SKM-1 (cell line): ENCODE results near the gene COL23A1.
A peak's percentile ranks its signal among the peaks of the same experiment; 100 is the strongest.

ENCODE experiments used
- DNase-seq: peaks from one replicate; lab custom pipeline; 2025; ENCODE audit not compliant: unreplicated experiment; lab: John Stamatoyannopoulos, UW

COL23A1 gene

DNA sequence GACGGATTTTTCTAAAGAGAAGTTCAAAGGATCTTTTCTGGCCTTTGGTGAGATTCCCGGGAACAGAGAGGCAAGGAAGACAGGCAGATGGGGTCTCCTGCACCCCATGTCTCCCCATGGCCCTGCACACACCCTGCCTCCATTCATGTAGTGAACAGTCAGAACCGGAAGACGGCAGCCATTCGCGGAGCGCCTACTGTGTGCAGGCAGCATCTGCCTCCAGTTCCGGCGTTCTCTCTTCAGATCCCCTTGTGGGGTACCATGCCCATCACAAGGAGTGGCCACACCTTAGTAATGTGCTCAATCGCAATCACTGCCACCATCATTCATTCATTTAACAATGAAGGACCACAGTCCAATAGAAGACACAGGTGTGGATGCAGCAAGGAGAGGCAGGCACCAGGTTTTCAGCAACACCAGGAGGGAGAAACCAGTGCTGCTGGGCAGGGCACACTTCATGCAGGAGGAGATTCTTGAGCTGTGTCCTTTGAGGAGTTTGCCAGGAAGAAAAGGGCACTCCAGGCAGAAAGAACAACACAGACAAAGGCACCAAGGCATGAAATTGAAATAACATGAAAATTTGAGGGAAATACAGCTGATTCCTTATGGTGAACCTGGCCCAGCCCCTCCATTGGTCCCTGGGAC lies 186.1 kb downstream of the COL23A1 start:
- DNase-seq, result no peak

DNA sequence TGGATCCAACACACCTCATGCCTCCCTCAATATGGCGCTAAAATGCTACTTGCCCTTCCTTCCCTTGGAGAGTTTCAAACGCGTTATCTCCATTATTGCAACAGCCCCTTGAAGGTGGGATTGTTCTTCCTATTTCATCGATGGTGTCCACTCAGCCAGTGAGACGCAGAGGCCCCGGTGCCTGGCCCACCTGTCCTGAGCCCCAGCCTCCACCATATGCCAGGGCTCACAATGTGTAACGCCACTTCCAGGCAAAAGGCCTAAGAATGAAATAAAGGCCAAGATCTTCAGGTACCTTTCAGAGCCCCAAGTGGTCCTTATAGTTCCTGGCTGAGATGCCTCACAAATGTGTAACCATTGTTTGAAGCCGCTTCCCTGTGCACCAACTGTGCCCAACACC lies 186.8 kb downstream of the COL23A1 start:
- no peak for DNase-seq

DNA sequence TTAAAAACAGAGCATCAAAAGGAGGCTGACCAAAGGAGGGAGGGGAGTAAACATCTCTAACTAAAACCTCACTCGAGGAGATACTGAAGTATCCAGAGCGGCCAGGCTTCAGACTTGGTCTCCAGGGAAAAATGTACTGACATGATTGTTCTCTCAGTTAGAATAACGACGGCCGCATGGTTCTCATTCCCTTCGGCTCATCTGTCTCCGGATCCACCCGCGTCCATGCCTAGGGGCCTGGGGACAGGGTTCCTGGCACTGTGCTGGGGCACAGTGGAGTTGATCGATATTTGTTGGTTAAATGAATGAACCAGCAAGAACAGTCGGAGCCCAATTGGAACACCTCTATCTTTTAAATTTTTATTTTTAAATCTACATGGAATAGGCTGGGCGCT lies 190.5 kb downstream of the COL23A1 start:
- no peak for DNase-seq

DNA sequence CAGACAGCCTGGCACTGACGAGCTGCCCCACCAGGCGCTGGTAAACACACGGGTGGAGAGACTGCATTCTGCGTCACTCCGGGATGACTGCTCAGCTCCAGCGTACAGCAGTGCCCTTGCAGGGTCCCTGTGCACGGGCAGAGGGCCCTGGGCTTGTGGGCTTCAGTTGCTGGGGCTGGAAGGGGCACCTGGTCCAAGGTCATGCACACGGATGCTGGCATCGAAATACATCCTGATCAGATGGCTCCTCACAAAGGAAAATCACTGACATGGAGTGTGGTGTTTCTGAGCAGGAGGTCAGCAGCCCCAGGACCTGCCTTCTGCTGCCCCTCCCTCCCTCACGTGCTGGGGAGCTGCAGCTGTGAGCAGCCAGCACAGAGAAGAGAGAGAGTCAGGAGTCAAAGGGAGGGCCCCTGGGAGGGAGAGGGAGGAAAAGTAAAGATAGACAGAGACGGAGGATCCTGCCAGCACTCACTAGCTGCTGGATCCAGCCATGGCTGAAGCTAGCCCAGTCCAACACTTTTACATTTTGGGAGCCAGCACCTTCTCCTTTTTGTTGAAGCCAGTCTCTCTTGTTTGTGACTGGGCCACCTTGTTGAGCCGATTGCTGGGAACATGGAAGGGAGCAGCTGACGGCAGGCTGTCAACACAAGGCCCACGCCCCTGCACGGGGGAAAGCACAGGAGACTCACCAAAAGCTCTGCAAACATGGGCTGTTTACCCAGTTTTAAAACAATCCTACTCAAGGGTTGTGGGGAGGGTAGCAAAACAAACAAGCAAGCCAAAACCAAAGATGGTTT lies 191.1 kb downstream of the COL23A1 start:
- no peak for DNase-seq

DNA sequence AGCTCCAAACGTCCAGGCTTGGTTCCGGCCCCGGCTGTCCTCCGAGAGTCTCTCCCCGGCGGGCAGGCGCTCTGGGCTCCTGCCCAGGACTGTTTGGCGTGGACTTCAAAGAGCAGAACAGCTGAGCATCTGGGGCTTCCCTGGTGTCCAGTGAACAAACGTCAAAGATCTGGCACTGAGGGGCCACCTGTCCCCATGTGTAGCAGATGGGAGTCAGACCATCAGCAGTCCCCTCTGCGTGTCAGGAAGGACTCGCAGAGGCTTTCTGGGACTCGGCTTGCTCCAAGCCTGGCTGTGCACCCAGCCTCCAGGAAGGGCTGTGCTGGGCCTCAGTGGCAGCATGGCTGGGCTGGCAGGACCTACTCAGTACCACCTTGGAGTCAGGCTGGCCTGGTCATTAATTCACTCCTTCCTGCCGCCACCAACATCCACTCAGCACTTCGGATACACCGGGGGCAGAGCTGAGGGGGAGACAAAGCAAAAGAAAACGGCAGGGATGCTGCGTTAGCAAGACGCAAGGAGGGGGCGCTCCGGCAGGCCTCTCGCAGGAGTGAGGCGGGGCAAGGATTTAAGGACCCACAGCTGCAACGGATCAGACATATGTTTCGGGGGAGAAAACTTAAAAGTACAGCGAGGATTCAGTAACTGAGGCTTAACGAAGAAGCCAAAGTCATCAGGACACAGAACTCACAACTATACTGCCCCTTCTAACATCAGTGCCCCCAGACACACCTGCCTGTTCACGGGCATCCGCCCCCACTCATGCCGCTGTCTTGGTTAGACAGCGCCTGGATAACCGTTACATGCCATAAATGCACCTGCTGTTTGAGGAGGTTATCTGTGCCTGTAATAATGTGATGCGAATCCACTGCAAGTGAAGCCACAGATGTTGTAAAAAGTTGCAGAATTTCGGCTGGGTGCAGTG lies 193.1 kb downstream of the COL23A1 start:
- no peak for DNase-seq

DNA sequence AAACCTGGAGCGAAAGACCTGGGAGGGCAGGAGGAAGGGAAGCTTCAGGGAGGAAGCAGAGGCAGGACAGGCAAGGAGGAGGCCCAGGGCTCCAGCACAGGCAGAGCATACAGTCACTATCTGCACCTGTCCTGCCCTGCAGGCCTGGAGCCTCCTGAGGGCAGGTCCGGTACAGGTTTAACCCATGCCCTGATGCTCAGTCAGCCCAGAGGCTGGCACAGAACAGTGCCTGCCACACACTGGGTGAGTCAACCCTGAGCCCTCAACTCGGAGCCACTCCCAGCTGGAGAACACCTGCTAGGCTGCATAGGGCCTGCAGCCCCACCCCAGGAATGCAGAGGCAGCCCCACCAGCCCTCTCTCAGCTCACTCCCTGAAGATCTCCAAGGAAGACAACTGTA lies 196.1 kb downstream of the COL23A1 start:
- DNase-seq, result no peak

DNA sequence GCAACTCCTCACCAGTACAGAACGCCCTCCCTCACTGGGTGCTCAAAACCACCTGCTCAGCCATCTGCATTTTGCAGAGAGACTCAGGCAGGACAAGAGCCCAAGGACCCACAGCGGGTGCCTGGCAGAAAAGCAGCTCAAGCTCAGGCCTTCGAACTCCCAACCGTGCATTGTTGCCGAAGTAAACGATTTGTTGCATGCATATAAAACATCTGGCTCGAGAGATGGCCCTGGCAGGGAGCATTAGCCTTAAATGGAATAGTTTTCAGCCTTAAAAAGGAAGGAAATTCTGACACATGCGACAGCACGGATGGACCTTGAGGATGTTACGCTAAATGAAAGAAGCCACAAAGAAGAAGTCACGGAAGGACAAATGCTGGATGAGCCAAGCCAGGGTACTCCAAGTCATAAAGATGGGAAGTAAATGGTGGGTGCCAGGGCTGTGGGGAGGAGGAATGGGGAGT lies 197.2 kb downstream of the COL23A1 start:
- DNase-seq, result peak; percentile 80

DNA sequence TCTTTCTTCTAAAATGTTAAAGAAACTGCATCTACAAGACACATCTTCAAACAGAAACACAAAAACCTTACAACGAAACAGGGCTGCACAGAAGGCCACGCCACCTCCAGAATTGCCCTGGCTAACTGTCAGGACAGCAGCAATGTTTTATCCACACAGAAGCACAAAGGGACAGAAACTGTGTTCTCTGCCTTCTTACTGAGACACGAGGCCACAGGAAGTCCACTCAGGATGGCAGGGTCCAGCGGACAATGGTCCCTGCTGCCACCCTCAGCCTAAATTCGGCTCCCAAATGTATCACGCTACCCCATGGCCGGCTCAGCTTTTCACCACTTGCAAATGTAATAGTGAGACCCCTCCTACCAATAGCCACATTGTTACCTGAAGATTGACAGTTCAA lies 197.8 kb downstream of the COL23A1 start:
- no peak for DNase-seq

DNA sequence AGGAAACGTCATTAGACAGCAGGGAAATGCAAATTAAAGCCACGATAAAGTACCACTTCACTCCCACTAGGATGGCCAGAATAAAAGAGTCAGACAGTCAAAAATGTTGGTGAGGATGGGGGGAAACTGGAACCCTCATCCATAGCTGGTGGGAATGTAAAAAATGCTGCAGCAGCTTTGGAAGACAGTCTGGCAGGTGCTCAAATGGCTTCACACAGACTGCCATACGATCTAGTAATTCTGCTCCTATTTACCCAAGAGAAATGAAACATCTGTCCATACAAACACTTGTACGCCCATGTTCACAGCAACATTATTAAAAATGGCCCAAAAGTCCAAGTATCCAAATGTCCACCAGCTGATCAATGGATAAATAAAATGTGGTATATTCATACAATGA lies 198.7 kb downstream of the COL23A1 start:
- DNase-seq, result no peak

DNA sequence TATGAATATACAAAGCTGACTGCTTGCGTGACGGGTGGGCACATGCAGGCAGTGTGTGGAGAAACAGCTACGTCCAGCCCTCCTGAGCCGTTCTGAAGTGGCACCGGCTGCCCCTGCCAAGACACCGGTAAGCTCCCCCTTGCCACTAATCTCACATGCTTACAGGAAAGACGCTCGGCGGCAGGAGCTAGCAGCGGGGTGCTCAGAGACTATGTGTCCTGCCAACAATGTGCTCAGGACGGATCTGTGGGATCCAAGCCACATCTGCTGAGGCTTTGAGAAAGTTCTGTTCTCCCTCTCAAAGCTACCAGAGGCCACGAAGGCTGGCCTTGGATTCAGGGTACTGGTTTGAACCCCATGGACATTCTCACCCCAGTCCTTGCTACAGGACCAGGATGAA lies 200.4 kb downstream of the COL23A1 start:
- no peak for DNase-seq

DNA sequence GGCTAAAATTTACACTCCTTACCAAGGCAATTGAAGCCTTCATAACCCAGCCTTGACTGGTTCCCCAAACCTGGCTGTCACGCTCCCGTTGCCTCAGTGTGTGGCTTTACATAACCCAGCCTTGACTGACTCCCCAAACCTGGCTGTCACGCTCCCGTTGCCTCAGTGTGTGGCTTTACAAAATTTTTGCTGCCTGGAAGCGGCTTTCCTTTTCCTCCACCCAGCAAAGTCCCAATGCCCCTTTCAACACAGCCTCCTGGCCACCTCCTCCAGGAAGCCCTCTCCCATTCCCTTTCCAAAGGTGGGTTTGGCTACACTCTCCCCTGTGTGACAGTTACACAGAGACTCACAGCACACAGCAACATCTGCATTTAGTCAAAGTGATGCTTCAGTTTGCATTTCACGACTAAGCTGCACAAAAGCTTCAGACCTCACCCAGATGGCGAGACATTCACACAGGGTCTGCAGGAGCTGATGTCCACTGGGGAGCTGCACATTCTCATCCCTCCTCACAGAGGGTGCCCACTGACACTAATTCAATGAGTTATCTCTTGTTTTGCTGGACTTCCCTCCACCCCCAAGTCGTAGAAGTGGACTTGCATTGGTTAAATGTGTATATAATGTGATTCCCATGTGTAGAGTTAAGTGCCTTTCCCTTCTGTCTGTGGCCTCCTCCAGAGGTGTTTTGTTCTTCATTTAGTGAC lies 201.0 kb downstream of the COL23A1 start:
- peak; percentile 15 for DNase-seq

DNA sequence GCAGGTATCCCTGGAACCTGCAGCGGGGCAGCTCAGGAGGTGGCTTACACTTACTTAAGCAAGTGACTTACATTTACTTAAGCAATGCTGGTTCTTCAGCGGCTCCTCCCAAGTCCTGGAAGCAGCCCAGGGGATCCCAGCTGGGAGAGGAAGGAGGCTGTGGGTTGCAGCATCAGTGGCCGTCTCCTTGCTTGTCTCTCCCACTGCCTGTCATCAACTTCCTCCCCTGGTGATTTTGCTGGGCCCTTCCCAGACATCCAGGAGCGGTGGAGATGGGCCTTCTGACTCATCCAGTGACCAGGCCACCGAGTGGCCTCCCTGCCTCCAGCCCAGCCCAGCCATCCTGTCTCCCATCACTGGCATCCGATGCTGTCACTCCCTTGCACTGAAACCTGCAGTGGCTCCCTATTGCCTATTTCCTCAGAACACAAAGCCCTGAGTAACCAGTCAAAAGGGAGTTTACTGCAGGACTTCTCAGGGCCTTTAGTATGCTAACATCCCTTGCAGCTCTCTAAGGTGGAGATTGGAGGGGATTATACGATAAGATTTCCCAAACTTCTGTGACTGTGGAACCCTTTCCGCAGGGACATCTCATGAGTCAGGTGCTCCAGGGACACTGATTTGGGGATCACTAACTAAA lies 201.7 kb downstream of the COL23A1 start:
- DNase-seq, result no peak

DNA sequence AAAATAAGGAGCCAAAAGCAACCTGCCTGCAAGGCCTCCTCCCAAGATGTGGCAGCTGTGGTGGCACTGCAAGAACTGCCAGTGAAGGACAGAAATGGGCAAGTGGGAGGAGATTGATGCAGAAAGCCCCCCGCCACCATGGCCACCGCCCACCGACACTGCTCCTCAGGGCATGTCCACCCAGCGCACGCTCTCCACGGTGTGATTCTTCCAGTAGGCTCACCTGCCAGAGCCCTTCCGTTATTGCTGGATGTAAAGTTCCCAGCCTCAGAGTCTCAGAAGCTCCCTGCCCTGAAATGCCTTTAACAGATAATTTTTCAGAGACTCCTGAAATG lies 202.4 kb downstream of the COL23A1 start:
- DNase-seq, result no peak

DNA sequence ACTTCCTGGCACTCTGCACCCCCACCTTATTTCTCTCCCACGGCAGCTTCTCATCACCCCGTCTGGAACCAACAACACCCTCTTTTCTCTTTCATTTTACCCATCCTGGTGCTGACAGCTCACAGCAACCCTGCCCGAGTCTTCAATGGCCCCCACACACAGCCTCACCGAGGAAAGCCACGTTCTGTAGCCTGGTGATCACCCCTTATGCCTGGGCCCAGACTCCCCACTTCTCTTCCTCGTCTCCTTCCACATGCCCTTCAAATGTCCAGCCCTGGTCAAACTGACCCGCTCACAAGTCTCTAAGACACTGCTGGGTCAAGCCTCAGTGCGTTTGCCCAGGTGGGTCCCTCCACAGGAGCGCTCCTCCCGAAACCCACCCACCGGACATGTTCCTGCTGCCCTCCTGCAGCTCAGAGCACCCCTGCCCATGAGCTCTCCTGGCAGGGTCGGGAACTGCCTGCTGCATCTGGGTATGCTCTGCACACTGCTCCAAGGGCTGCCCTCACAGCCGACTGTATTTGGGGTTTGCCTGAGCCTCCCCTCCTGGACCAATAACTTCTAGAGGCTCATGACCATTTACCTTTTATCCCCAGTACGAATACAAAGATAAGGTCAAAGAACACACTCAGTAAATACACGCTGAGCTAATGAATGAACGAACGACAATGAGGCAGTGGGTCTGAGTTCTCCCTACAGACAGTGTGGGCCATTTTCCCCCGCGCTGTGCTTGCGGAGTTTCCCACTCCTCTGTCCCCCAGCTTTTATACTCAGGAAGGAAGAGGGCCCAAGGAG lies 202.9 kb downstream of the COL23A1 start:
- DNase-seq, result no peak

DNA sequence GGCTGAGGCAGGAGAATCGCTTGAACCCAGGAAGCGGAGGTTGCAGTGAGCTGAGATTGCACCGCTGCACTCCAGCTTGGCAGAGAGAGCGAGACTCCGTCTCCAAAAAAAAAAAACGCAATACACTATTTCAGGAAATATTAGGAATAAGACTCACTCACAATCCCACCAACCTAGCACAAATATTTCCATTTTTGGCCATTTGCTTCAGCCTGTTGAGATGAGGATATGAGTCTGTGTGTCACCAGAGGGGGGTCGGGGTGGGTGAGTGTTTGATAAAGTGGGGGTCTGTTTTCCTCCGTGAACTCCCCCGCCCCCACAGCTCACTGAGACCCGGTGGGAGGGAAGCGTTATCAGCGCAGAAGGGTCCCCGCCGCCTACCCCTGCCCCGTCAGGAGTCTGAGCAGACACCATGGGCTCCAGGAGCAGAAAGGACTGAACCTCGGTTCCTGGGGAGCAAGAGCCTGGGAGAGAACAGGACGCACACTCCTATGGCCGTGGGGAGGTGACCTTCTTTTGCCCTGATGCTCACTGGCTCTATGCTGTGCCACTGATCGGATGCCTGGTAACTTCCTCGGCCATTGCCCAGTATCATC lies 203.8 kb downstream of the COL23A1 start:
- DNase-seq, result no peak

DNA sequence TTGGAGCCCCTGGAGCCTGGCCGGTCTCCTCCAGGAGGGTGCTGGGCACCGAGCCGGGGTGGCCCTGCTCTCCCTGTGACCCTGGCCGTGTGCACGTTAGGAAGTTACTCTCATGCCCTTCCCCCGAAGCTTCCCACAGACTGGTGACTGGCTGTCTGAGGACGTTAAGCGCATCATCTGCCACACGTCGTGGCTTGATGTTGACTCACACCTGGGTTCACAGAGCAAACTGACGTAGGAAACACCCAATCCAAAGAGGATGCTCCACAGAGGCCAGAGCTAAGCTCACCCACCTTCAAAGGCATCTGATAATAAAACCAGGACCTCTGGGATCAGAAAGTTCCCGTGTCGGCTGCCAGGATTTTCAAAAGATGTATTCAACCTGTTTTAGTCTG lies 204.7 kb downstream of the COL23A1 start:
- no peak for DNase-seq

DNA sequence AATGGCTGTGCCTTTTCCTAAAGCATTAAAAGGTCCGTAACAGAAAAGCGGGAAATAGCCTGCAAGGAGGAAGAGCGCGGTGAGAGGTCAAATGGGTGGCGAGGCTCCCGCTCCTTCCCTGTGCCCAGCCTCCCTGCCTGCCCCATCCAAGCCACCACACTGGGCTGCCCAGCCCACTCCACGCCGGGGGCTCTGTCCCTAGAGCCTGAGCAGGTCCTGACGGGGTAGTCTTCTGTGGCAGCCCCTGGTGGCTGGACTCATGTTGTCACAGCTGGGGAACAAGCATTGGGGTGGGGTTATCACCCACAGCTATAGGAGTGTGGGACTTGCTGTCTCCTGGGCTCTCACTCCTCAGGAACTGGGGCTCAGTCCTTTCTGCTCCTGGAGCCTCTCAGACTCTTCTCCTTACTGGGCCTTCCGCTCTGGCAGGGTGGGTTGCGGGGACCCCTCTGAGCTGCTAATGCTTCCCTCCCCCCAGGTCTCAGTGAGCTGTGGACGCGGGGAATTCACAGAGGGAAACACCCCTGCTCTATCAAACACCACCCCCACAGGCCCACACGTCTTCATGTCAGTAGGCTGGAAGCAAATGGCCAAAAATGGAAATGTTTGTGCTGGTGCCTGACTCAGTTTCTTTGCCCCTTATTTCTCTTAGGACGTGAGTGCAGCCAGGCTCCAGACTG lies 205.2 kb downstream of the COL23A1 start:
- no peak for DNase-seq

DNA sequence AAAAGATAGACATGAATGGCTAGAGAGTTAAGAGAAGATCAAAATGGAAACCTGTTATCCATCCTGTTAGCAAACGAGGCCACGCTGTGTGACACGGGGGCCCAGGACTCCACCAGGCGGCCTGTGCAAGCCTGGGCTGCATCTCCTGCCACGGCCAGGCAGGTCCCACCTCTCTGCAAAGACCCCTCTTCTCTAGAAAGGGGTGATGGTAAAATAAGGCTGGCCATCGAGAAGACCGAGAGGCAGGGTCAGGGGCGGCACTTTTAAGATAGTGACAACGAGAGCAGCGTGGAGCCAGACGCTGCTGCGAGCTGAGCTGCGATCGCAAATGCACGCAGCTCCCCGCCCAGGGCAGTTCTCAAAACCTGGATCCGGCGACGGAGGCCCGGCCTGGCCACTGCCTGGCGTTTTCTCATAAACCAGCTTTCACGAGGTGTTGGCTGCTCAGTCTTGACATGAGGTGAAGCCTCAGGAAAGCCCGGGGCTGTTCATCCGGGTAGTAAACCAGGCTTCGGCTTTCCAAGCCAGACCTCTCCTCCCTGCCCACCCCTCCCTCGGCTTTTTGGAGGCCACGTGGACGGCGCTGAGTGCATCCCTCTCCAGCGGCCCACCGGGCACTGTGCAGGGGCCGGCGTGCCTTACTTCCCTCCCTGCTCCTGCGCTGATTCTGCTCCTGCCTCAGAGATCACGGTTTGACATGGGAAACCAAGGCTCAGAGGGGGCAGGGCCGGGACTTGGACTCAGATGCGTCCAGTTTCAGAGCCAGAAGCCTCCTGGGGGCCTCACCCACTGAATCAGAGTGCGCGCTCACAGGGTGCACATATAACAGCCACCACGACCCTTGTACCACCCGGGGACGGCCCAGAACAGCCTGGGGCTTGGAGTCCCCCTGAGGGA lies 206.0 kb downstream of the COL23A1 start:
- DNase-seq, result no peak
